GM12891 (cell line): ENCODE measurements around the gene CAPZA1.

Experiments
- DNase-seq: peaks from one replicate; pipeline ENCODE4 v3.0.0; 2011; ENCODE audit warnings: low spot score; ENCODE audit not compliant: insufficient read length
- FAIRE-seq: peaks from 2 replicates; lab custom pipeline; 2011; peaks lifted over from hg19 to GRCh38; lab: Jason Lieb, UNC
- PAX5 ChIP-seq: IDR thresholded peaks from 2 replicates; pipeline ENCODE4 v1.6.1; 2011; ENCODE audit warnings: low read length, moderate library complexity, mild to moderate bottlenecking; ENCODE audit not compliant: insufficient read depth, severe bottlenecking
- POLR2A ChIP-seq: IDR thresholded peaks from 2 replicates; pipeline ENCODE4 v1.6.1; 2011; ENCODE audit warnings: low read depth, low read length, control low read depth
- POLR2AphosphoS5 ChIP-seq: IDR thresholded peaks from 2 replicates; pipeline ENCODE4 v1.6.1; 2011; ENCODE audit warnings: low read depth, low read length, control low read depth
- POU2F2 ChIP-seq: IDR thresholded peaks from 2 replicates; pipeline ENCODE4 v1.6.1; 2011; ENCODE audit warnings: low read depth, mild to moderate bottlenecking, control low read depth, low read length, moderate library complexity
- SPI1 ChIP-seq: IDR thresholded peaks from 2 replicates; pipeline ENCODE4 v1.6.1; 2011; ENCODE audit warnings: low read depth, low read length, control low read depth
- TAF1 ChIP-seq: IDR thresholded peaks from 2 replicates; pipeline ENCODE4 v1.6.1; 2011; ENCODE audit warnings: low read depth, low read length, control low read depth

CAPZA1 gene

GRCh38 chr1:112712191-112712590 is 92.6 kb downstream of the CAPZA1 start:
- FAIRE-seq (no peak), DNase-seq (no peak)
- TF ChIP-seq POU2F2 (no peak), POLR2AphosphoS5 (no peak), SPI1 (no peak), POLR2A (no peak), PAX5 (no peak), TAF1 (no peak)

GRCh38 chr1:112712701-112713128 is 93.1 kb downstream of the CAPZA1 start:
- DNase-seq (no peak), FAIRE-seq (no peak)
- TF ChIP-seq PAX5 = no peak
- no peak for TF ChIP-seq SPI1
- no peak for TF ChIP-seq POLR2A

GRCh38 chr1:112713466-112714312 is 94.1 kb downstream of the CAPZA1 start:
- peak; percentile 40 for FAIRE-seq

GRCh38 chr1:112714313-112715263 is 95.0 kb downstream of the CAPZA1 start:
- TF ChIP-seq PAX5 (no peak), POLR2AphosphoS5 (no peak), TAF1 (no peak)
- DNase-seq = no peak
- peak; percentile 20 for FAIRE-seq

More at GRCh38 chr1:112713466-112714312, 94.1 kb downstream of the CAPZA1 start:
- TF ChIP-seq POU2F2 = no peak
- peak; percentile 98 for TF ChIP-seq SPI1
- peak; percentile 49 for DNase-seq

GRCh38 chr1:112715264-112716053 is 95.8 kb downstream of the CAPZA1 start, which contains the start of gene PPM1J:
Gene PPM1J (minus strand): TSS chr1:112715332. CDS start chr1:112715301, 31 bp downstream.
- TF ChIP-seq TAF1 = no peak
- no peak for TF ChIP-seq SPI1
- TF ChIP-seq POU2F2 = no peak
- TF ChIP-seq POLR2A = no peak
- no peak for TF ChIP-seq POLR2AphosphoS5
- no peak for TF ChIP-seq PAX5
- peak; percentile 94 for DNase-seq
- peak; percentile 90 for FAIRE-seq

GRCh38 chr1:112716133-112716720 is 96.6 kb downstream of the CAPZA1 start:
- TF ChIP-seq PAX5 = no peak
- no peak for TF ChIP-seq POLR2A
- no peak for TF ChIP-seq TAF1
- TF ChIP-seq POU2F2 = no peak
- no peak for TF ChIP-seq POLR2AphosphoS5
- TF ChIP-seq SPI1 = no peak
- peak; percentile 86 for FAIRE-seq
- DNase-seq = peak; percentile 59

- FAIRE-seq = no peak
- TF ChIP-seq POLR2A = no peak
- no peak for TF ChIP-seq POLR2AphosphoS5
- TF ChIP-seq SPI1 = peak; percentile 61
- TF ChIP-seq POU2F2 = no peak
- no peak for TF ChIP-seq TAF1
- TF ChIP-seq PAX5 = no peak
- DNase-seq = no peak
Observed at GRCh38 chr1:112717263-112717873, 97.7 kb downstream of the CAPZA1 start.

- DNase-seq (peak; percentile 75), FAIRE-seq (peak; percentile 66)
- TF ChIP-seq SPI1 (no peak), POU2F2 (peak; percentile 24; the same call in 1 of the 2 replicates)
Observed at GRCh38 chr1:112718691-112719418, 99.2 kb downstream of the CAPZA1 start.
